ENCODE results near the gene PGBD5. TPM values are rescaled to one million over a fixed set of nuclear protein-coding genes. Genes with fewer than 3 reads are reported as not detected.
"Not testable (repeated sequence)": the region's sequence is repeated elsewhere in the genome, so short reads cannot be mapped to it uniquely, and the experiment has no call there.

Gene PGBD5
- total RNA-seq, 1 donor from 2014 or later = 0.07 TPM

DNA sequence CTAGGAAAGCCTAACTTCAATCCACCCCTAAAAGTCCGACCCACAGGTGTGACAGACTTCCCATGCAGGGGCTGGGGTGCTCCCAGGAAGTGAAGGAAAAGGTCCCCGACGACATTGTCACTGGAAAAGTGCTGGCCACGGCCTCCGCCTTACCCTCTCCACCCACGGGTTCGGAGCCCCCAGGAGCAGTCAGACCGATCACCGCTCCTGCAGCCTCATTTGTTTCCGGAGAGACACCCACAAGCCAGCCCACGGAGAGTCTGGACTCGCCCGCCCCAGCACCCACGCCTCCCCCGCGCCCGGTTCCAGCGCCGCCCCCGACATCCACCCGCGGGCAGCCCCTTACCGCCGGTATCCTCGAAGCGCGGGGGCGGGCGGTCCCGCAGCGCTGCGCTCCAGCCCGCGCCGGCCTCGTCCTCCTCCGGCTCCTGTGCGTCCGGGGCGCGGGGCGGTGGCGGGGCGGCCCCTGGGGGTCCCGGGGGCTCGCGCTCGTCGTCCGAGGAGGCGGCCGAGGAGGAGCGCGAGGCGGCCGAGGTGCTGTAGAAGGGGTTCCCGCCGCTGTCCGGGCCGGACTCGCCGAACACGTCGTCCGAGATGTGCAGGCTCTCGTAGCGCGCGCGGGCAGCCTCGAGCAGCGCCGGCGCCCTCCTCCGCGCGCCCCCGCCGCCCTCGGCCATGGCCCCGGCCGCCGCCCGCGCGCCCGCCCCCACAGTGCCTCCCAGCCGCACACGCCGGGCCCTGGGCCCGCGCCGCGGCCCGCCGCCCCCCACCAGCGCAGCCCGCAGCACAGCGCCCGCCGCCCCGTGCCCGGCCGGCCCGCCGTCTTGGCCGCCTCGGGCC lies 660 bp downstream of the PGBD5 start:
- DNase-seq (ENCODE audit: low read depth, low spot score) = no peak

DNA sequence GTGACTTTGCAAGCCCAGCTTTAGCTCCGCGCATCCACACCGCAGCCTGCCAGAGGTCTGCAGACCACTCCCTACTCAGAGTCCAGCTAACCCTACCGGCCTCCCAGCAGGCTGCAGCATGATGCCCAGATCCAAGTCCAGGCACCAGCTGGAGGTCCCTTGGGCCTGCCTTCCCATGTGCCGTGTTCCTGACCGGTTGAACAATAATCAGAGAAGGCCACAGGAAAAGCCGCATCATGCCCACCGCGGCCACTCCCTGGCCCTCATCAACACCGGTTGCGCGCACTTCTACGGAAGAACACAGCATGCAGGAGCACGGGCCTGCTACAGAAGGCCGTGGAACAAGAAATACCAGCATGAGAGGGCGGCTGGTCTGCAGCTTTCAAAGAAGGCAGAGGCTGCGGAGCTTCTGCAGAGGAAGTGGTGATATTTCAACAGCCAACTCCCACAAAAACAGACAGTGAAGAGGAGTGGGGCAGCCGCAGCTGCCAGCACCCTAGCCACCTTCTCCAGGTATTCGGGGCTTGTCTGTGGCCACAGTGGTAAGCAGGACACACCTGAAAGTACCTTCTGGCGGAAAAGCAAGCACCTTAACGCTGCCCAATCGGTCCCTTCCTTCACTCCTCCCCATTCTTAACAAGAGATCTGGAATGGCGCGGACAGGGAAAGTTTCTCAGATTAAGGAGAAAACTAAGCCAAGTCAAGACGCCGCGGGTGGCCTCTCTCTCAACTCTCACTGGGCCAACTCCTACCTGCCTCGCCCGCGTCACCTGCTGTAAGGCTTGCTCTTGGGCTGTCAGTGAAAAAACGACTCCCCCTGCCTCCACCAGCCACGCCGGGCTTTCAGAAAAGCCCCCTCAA lies 1.5 kb downstream of the PGBD5 start:
- DNase-seq (ENCODE audit: low read depth, low spot score) = no peak

DNA sequence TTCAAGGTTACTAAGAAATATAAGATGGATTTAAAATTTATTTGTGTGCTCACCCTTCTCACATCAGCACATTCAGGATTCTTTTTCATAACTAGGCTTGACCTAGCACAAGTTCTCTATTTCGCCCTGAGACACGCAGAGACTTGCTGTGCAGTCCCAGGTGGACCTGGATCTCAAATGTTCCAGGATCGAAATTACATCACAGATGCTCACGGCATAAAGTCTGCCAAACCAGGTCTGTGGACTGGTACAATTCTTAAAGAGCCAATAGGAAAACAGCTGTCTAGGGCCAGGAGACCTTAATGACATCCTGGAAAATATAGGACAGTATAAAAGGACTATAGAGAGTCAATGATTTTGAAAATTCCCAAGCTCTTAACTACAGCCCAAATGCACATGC lies 2.2 kb downstream of the PGBD5 start:
- no peak for DNase-seq (ENCODE audit: low read depth, low spot score)

DNA sequence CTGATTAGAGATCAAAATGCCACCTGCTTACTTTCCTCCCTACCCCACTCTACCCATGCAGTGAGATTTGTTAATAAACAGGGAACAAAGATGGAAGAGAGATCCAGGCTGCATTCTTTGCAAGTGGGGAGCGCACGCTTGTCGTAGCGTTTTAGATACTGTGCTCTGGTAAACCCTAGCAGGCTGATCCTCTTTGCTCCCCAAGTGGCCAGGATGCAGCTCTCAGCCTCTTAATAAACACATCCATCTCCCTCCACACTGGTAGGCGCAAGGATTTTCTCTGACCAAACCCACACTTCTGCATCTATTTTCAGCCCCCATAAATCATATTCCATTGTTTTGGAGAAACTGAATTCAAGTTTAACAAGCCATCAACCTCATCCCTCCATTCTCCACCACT lies 2.9 kb downstream of the PGBD5 start:
- DNase-seq (ENCODE audit: low read depth, low spot score) = no peak

DNA sequence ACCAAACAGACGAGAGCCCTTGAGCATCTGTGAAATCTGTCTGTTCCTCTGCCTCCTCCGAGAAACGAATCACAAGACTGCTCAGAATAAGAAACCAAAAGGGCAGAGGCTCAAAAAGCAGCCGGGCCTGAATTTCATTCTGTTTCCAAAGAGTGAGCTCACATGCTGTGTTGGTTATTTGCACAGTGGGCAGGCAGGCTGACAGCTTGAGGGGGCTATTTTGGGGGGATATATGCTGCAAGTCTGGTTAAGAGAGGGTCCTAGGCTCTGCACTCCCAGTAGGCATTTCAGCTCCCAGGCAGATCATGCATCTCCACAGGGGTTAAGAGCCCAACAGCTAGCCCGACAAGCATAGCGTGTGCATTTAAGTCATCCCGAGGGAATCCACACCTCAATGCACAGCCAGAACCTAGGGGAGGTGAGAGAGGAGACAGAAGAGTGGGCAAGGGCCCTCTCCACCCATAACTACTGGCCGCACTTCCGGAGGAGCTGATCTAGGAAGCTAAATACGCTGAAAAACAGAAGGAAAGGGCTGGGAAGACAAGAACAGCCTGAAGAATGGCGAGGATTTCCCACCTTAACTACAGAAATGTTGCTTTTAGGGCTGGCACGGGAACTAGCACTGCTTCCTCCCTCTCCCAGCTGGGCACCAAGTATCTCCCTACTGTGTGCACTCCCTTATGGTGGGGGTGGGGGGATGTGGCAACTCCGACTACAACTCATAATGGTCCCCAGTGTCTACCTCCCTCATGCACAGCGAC lies 3.7 kb downstream of the PGBD5 start:
- DNase-seq (ENCODE audit: low read depth, low spot score) = no peak

DNA sequence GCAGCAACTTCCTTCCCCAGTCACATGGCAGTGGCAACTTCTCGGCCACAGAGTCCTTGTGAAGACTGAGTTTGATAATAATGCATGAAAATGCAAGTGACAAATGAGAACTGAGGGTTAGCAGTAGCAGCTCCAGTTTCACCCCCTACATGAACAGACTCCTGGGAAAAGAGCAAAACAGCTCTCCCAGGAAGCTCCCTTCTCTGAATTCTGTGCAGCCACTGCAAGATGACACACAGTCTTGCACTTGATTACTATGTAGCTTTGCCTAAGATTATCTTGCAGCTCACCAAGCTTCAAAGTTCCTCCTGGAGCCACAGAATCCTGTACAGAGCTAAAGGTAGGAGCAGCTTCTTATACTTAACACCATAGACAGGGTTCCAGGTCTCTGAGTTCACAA lies 4.7 kb downstream of the PGBD5 start:
- DNase-seq (ENCODE audit: low read depth, low spot score) = no peak

DNA sequence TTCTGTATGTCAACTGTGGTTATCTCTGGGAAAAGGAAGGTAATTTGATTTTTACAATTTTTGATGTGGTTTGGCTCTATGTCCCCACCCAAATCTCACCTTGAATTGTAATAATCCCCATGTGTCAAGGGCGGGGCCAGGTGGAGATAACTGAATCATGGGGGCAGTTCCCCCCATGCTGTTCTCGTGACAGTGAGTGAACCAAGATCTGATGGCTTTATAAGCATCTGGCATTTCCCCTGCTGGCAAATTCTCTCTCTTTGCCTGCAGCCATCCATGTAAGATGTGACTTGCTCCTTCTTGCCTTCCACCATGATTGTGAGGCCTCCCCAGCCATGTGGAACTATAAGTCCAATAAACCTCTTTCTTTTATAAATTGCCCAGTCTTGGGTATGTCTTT lies 5.8 kb downstream of the PGBD5 start:
- DNase-seq (ENCODE audit: low read depth, low spot score) = not testable (repeated sequence)

DNA sequence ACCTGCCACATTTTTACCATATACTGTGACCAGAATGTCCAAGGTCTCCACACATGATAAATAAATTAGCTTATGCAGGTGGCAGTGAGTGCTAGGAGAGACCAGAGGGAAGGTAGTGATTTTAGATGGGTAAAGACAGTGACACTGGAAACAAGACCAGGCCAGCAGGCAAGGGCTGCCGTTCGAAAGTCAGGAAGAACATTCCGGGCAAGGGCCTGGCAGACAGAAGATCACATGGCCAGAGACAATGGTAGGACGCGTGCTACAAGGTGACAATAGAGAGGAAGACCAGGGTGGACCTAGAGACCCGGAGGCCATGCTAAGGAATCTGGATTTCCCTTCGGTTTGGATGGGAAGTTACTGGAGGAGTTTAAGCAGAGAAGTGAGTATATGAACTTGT lies 9.7 kb downstream of the PGBD5 start:
- no peak for DNase-seq (ENCODE audit: low read depth, low spot score)

DNA sequence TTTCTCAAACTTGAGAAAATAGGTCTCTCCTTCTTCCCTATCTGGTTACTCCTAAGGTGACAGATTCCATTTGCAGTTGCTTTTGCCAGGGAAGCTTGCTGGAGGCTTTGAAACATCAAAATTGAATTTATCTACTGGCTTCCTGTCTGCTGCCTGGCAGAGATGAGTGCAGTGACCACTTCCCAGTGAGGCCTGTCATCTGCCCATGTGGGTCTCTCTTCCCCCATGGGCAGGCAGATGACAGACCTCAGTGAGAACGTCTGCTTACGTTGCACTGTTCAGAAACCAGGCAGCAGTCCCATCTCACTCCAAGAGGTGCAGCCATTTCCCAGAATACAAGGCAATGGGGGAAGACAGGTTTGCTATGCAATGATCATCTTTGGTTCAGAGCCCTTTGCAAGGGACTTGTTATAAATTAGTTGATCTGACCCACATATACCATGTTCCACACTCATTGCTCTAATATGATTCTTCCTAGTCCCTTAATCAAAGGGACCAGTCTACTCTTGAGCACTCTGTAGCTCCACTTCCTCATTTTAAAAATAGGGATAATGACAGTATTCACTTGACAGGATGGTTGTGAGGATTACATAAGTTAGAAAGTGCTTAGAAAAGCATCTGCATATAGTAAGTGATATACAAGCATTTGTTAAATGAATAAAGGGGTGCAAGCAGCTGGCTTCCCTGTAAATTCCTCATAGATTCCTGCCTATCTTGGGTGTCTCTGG lies 10.6 kb downstream of the PGBD5 start:
- no peak for DNase-seq (ENCODE audit: low read depth, low spot score)

DNA sequence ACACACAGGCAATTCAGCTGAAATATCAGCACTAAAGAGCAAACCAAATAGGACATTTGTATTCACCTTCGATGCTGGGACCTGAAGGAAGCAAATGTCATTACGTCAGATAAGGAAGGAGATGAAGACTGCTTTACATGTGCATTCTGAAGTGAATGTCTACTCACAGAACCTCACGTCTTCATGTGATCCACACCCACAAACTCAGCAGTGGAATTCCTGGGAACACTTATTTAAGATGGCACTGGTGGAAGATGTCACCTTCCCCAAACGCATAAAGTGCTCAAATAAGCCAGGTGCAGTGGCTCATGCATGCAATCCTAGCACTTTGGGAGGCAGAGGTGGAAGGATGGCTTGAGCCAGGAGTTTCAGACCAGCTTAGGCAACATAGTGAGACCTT lies 11.4 kb downstream of the PGBD5 start:
- DNase-seq (ENCODE audit: low read depth, low spot score) = no peak

DNA sequence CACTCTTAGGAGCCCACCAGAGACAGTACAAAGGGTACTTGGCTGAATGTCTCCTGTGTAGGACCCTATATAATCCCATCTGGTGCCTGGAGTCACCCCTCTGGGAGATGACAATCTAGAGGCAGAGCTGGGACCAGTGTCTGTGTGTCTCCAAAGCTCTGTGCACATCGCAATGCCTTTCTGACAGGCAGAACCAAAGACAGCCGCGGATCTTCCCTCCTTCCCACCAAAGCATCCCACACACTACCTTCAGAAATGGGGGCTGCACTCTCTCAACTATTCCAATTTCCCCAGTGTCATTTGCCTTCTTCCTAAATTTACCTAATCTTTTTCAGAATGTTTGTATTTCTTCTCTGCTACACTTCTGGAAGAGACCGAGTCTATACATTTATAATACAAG lies 12.0 kb downstream of the PGBD5 start:
- no peak for DNase-seq (ENCODE audit: low read depth, low spot score)

DNA sequence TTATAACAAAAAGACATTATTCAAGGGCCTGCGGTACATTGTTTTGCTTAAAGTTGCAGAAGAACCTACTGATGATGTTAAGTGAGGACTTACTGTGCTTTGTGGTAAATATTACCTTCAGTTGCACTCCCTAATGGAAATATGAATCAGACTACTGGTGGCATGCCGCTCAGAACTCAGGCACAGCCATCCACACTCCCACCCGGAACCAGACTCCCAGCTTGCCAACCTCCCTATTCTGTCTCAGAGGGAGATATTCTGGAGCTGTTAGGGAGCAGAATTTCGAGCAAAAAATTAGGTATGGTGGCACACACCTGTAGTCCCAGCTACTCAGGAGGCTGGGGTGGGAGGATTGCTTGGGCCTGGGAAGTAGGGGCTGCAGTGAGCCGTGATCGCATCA lies 13.1 kb downstream of the PGBD5 start:
- DNase-seq (ENCODE audit: low read depth, low spot score) = no peak

DNA sequence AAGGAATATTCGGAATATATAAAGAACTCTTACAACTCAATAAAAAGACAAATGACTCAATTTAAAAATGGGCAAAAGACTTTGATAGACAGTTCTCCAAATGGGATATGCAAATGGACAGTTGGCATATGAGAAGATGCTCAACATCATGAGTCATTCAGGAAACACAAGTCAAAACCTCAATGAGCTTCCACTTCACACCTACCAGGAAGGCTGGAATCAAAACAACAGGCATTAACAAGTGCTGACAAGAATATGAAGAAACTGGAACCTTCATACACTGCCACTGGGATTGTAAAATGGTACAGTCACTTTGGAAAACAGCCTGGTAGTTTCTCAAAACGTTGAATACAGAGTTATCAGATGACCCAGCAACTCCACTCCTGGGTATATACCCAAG lies 17.2 kb downstream of the PGBD5 start:
- no peak for DNase-seq (ENCODE audit: low read depth, low spot score)

DNA sequence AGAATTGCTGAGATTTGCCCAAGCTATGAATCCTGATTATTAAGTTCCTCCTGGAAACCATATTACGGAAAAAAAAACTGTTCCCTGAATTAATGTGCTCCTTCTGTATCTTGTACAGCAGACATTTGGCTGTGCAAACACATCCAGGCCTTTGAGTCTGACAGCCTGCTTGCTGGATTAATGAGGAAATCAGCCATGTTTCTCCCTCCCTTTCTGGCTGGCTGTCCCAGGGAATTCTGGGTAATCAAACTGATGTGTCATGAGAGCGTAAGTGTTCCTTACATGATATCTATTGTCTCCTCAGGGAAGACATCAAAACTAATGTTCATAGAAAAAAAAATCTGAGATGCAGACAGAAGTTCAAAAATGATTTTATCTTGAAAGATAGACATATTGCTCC lies 18.8 kb downstream of the PGBD5 start:
- DNase-seq (ENCODE audit: low read depth, low spot score) = no peak

DNA sequence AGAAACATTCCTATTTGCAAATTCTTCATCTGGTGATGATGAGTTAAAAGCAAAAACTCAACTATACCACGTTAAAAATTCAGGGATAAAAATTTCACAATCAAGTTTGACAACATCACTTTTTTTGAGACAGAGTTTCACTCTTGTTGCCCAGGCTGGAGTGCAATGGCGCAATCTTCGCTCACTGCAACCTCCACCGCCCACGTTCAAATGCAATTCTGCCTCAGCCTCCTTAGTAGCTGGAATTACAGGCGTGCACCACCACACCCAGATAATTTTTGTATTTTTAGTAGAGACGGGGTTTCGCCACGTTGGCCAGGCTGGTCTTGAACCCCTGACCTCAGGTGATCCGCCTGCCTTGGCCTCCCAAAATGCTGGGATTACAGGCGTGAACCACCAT lies 19.4 kb downstream of the PGBD5 start:
- DNase-seq (ENCODE audit: low read depth, low spot score) = not testable (repeated sequence)

DNA sequence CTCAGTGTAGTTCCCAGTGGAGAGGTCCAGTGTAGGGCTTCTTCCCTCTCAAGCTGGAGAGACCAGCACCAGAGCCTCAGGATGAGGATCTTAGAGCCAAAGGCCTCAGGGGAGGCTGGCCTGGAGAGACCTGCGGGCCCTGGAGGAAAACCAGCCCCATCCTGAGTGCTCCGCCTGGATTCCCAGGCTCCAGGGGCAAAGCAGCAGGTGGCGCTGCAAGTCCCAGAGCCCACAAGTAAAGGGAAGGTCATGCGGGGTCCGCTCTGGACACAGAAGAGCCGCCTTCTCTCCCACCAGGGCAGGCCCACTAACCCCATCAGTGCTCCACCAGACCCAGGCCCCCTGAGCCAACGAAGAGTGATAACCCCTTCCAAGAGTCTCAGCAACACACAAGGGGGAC lies 22.7 kb downstream of the PGBD5 start:
- no peak for DNase-seq (ENCODE audit: low read depth, low spot score)

DNA sequence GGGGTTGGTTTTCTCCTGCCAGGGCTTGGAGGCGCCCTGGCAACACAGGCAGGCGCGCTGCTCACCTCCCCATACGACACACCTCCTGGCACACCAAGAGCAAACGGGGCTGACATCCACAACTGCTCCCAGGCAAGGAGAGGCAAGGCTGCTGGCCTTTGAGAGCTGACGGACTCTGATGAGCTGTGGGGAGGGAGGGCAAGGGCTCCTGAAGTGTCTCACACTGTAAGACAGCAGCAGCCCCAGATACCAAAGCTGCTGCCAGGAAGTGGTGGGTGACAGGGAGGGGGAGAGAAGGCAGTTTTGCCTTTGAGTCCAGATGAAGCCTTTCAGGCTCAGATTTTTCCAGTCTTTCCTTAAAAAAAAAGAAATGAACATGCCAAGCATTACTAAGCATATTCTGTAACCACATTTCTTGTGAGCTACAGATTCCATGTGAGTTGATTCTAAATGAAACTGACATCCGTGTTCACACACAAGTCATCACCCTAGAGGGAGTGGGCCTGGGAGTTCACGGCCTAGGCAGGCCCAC lies 24.3 kb downstream of the PGBD5 start:
- no peak for DNase-seq (ENCODE audit: low read depth, low spot score)

DNA sequence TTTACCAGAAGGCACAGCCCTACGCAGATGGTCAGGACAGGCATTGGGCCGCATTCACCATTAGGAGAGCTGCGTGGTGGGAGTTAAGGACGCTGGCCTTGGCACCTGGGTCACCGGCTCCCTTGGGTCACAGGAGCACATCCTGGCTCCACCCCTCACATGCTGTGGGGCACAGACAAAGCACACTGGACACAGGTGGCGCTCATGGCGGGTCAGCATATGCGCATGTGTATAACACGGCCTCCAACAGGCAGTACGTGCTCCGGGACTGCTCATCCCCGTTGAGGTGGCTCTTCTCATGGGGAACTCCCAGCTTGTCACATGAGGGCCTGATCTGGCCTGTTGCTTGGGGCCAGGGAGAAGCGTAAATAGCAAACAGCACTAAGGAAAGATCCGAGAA lies 25.0 kb downstream of the PGBD5 start:
- no peak for DNase-seq (ENCODE audit: low read depth, low spot score)

DNA sequence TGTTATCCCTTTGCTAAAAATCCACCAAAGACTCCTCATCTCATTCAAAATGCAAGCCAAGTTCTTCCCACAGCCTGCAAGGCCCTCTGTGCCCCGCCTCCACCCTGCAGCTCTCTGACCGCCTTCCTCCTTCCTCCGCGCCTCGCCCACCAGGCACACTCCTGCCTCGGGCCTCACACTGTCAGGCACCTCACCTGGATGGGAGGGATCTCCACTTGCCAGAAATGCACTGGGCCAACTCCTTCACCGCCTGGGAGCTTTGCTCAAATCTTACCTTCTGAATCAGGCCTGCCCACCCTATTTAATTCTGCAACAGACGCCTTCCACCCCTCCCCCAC lies 26.2 kb downstream of the PGBD5 start:
- no peak for DNase-seq (ENCODE audit: low read depth, low spot score)

DNA sequence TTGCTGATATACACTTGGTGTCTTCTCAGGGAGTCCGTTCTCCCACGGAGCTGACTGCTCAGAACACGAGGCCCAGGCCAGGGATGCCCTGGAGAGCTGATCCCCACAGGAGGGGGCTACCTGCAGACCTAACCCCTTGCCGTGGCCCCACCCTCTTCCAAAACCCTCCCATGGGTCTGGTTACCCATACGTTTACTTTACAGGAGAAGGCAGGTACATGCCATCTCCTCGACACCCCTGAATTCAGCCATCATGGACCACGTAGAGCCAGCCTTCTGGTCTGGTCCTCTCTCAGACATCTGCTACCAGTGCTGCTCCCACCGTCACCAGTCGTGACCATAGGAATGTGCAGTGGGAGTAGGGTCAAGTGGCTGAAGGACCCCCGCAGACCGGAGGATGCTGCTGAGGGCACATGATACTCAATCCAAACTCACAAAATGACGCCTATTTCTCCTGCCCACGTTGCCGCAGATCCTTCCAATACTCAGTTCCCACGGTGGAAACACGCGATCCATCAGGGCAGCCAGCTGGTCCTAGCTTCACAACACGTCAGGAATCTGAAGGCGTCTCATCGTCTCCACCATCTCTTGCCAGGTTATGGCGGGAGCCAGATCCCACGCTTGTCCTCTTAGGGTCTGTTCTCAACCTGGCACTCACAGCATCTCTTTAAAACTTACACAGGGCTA lies 26.7 kb downstream of the PGBD5 start:
- no peak for DNase-seq (ENCODE audit: low read depth, low spot score)

DNA sequence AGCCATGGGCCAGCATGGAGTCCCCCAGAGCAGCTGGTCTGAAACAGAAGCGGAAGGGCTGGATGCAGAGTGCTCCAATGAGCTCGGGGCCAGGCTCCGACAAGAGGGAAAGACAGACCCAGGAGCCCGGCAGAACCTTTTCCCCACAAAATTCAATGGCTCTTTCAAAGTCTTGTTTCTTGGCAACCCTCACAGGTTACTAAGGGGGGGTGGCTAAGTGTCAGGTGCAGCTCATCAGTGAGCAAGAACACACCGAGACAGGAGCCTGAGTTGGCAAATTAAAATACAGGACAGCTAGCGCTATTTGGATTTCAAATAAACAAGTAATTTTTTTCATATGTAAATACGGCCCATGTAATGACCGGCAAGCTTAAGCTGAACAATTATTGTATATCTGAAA lies 27.3 kb downstream of the PGBD5 start:
- DNase-seq (ENCODE audit: low read depth, low spot score) = no peak
